ENCODE results near the gene DNM1.

- no peak for TF ChIP-seq CTCF (IDR thresholded peaks at IDR 0.05; ENCODE audit: poor library complexity)
- no peak for TF ChIP-seq EZH2 (IDR thresholded peaks at IDR 0.05; ENCODE audit: borderline replicate concordance)
These were observed 9.6 kb upstream of the DNM1 start for GRCh38 chr9:128193469-128194096.
